Measurements from ENCODE around the gene NOS1AP. TPM values are rescaled to one million over a fixed set of nuclear protein-coding genes. Genes with fewer than 3 reads are reported as not detected.

Gene NOS1AP
- total and polyA plus RNA-seq, 2 donors from 2014 or later = 0.47 to 10.7 TPM

DNA sequence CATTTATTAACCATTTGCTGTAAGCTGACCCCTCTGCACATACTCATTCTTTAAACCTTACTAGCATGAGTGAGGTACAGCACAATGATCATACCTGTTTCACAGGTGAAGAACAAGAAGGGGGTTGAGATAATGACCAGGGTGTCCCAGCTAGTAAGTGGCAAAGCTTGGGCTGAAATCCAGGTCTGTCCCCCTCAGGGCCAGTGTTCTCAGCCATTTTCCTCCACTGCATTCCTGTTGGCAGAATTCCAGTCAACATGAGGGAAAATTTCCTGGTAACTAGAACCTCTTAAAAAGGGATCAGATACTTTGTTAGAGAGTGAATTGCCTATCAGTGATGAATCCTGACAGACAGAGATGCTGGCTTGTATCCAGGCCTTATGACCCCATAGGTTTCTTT lies 259.0 kb downstream of the NOS1AP start:
- H3K27me3 ChIP-seq (ENCODE audit: control insufficient read depth, insufficient read depth, low read length) = no peaks in the 10 kb centered on the region
- H3K27ac ChIP-seq (ENCODE audit: low read depth in 2 of 2, low read length in 2 of 2) = no peak overlapping the region
- no peak overlapping the region for H3K4me3 ChIP-seq (ENCODE audit: low read length in 3 of 3)
- no peaks in the 10 kb centered on the region for H3K4me1 ChIP-seq (ENCODE audit: control insufficient read depth in 2 of 3, insufficient read depth in 2 of 3, low read depth in 1 of 3, low read length in 3 of 3)
- FAIRE-seq = no peak
- no peaks in the 10 kb centered on the region for H3K9me3 ChIP-seq (ENCODE audit: control insufficient read depth in 2 of 3, insufficient read depth in 1 of 3, low read length in 3 of 3)
- no peak overlapping the region for H3K9ac ChIP-seq (ENCODE audit: low read length in 3 of 3)
- H3K36me3 ChIP-seq (ENCODE audit: control insufficient read depth in 2 of 3, insufficient read depth in 3 of 3, low read length in 3 of 3) = no peaks in the 10 kb centered on the region
- intact Hi-C loops (cut with DNase I) = no loop called here
- TF ChIP-seq, protein P1, sequence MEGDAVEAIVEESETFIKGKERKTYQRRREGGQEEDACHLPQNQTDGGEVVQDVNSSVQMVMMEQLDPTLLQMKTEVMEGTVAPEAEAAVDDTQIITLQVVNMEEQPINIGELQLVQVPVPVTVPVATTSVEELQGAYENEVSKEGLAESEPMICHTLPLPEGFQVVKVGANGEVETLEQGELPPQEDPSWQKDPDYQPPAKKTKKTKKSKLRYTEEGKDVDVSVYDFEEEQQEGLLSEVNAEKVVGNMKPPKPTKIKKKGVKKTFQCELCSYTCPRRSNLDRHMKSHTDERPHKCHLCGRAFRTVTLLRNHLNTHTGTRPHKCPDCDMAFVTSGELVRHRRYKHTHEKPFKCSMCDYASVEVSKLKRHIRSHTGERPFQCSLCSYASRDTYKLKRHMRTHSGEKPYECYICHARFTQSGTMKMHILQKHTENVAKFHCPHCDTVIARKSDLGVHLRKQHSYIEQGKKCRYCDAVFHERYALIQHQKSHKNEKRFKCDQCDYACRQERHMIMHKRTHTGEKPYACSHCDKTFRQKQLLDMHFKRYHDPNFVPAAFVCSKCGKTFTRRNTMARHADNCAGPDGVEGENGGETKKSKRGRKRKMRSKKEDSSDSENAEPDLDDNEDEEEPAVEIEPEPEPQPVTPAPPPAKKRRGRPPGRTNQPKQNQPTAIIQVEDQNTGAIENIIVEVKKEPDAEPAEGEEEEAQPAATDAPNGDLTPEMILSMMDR (IDR thresholded peaks at IDR 0.05; ENCODE audit: borderline replicate concordance, extremely low read depth, insufficient read depth) = no peak
- peak in 1 of 5 donors; percentile 14 for DNase-seq

DNA sequence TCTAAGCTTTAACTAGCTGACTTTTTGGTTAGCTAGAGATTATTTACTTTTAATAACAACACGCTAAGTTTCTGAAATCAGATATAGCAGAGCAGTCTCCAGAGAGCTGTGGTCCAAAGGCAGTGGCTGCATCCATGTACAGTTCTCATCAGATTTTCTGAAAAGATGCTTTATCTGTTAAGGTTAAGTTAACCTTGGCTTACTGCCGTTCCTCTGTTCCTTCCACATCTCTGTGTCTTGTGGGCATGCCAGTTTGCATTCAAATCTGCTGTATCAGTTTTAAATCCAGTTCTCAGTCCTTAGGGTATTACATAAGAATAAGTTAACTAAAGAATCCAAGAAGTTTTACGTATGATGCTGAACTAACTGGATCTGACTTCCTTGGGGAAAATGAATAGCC lies 260.3 kb downstream of the NOS1AP start:
- FAIRE-seq (no peak), DNase-seq (no peak)
- intact Hi-C loops (cut with DNase I) = no loop called here
- TF ChIP-seq, protein P1 (IDR thresholded peaks at IDR 0.05; ENCODE audit: borderline replicate concordance, extremely low read depth, insufficient read depth) = no peak
- Histone ChIP-seq H3K4me3 (ENCODE audit: low read length in 3 of 3) (no peak overlapping the region), H3K4me1 (ENCODE audit: control insufficient read depth in 2 of 3, insufficient read depth in 2 of 3, low read depth in 1 of 3, low read length in 3 of 3) (no peaks in the 10 kb centered on the region), H3K27ac (ENCODE audit: low read depth in 2 of 2, low read length in 2 of 2) (peak overlapping the region in 1 of 2 donors; percentile 5), H3K36me3 (ENCODE audit: control insufficient read depth in 2 of 3, insufficient read depth in 3 of 3, low read length in 3 of 3) (no peaks in the 10 kb centered on the region), H3K9me3 (ENCODE audit: control insufficient read depth in 2 of 3, insufficient read depth in 1 of 3, low read length in 3 of 3) (no peaks in the 10 kb centered on the region), H3K9ac (ENCODE audit: low read length in 3 of 3) (no peak overlapping the region), H3K27me3 (ENCODE audit: control insufficient read depth, insufficient read depth, low read length) (no peaks in the 10 kb centered on the region)

DNA sequence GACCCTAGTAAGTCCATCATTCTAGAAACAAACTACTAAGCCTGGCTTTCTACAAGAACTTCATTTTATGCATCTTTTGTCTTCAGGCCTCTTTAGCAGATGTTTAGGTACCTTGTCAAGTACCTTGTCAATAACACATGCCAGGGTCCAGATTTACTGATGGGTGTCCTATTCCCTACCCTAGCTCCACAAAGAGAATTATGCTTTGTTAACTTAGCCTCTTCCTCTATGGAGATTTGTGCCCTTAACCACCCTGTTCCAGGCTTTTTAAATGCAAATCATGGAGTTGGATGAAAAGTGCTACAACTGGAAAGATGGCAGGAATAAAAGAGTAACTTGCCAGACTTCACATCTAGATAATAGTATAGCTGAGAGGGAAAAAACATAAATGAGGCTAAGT lies 264.5 kb downstream of the NOS1AP start:
- H3K4me1 ChIP-seq (ENCODE audit: control insufficient read depth in 2 of 3, insufficient read depth in 2 of 3, low read depth in 1 of 3, low read length in 3 of 3) = no peaks in the 10 kb centered on the region
- H3K27me3 ChIP-seq (ENCODE audit: control insufficient read depth, insufficient read depth, low read length) = no peaks in the 10 kb centered on the region
- H3K9ac ChIP-seq (ENCODE audit: low read length in 3 of 3) = no peak overlapping the region
- no peaks in the 10 kb centered on the region for H3K36me3 ChIP-seq (ENCODE audit: control insufficient read depth in 2 of 3, insufficient read depth in 3 of 3, low read length in 3 of 3)
- no peaks in the 10 kb centered on the region for H3K9me3 ChIP-seq (ENCODE audit: control insufficient read depth in 2 of 3, insufficient read depth in 1 of 3, low read length in 3 of 3)
- intact Hi-C loops (cut with DNase I) = no loop called here
- TF ChIP-seq, protein P1 (IDR thresholded peaks at IDR 0.05; ENCODE audit: borderline replicate concordance, extremely low read depth, insufficient read depth) = no peak
- H3K4me3 ChIP-seq (ENCODE audit: low read length in 3 of 3) = no peak overlapping the region
- no peak overlapping the region for H3K27ac ChIP-seq (ENCODE audit: low read depth in 2 of 2, low read length in 2 of 2)
- FAIRE-seq (no peak), DNase-seq (no peak)

DNA sequence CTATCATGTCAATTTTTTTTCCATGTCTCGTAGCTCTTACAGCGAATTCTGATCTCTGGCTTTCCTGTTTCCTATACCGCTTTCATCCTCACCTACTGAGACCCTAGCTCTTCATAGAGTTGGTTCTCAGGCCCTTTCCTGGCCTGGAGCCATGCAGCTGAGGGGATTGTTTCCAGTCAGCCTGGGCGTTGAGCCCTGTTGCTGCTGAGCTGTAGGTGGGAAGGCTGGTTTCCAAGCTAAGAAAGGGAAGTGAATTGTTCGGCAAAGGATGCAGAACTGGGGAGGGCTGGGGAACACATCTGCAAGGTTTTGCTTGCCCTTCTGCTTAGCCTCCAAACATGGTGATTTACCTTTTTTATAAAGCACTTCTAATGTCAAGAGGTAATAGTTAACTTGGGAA lies 265.6 kb downstream of the NOS1AP start:
- Histone ChIP-seq H3K9me3 (ENCODE audit: control insufficient read depth in 2 of 3, insufficient read depth in 1 of 3, low read length in 3 of 3) (no peaks in the 10 kb centered on the region), H3K36me3 (ENCODE audit: control insufficient read depth in 2 of 3, insufficient read depth in 3 of 3, low read length in 3 of 3) (no peaks in the 10 kb centered on the region), H3K9ac (ENCODE audit: low read length in 3 of 3) (no peak overlapping the region), H3K4me1 (ENCODE audit: control insufficient read depth in 2 of 3, insufficient read depth in 2 of 3, low read depth in 1 of 3, low read length in 3 of 3) (no peaks in the 10 kb centered on the region), H3K4me3 (ENCODE audit: low read length in 3 of 3) (no peak overlapping the region), H3K27ac (ENCODE audit: low read depth in 2 of 2, low read length in 2 of 2) (no peak overlapping the region), H3K27me3 (ENCODE audit: control insufficient read depth, insufficient read depth, low read length) (no peaks in the 10 kb centered on the region)
- FAIRE-seq = no peak
- intact Hi-C loops (cut with DNase I) = no loop called here
- no peak for DNase-seq
- TF ChIP-seq, protein P1 (IDR thresholded peaks at IDR 0.05; ENCODE audit: borderline replicate concordance, extremely low read depth, insufficient read depth) = no peak
